Neural cell (in vitro differentiated cells): ENCODE measurements around the gene SDCCAG8. TPM values are rescaled to one million over a fixed set of nuclear protein-coding genes. Genes with fewer than 3 reads are reported as not detected.

Experiments used
- H2AFZ ChIP-seq: fragments of 200-600, 300-800 bp; sonication (generic), shearing (Covaris generic); 2 replicates; pipeline ENCODE4 v1.6.0; 2014; ENCODE audit warnings: low read depth, mild to moderate bottlenecking, antibody characterized with exemption, low read length, moderate library complexity
- H3F3A ChIP-seq: fragments of 200-600 bp; shearing (Covaris generic); 2 replicates; pipeline ENCODE4 v1.6.1; 2016; ENCODE audit warnings: mild to moderate bottlenecking, moderate library complexity, mixed read lengths, antibody characterized with exemption, low read length; ENCODE audit not compliant: insufficient read depth, poor library complexity, severe bottlenecking
- H3K27ac ChIP-seq: fragments of 200-600, 300-800 bp; sonication (generic), shearing (Covaris generic); 2 replicates; pipeline ENCODE4 v1.5.1; 2014; ENCODE audit warnings: mild to moderate bottlenecking, low read length, moderate library complexity
- H3K27me3 ChIP-seq: fragments of 300-800, 200-600 bp; sonication (generic), shearing (Covaris generic); 2 replicates; pipeline ENCODE4 v1.6.0; 2014; ENCODE audit warnings: mild to moderate bottlenecking, low read depth, low read length, moderate library complexity; ENCODE audit not compliant: insufficient read depth
- H3K36me3 ChIP-seq: fragments of 300-800, 200-600 bp; sonication (generic), shearing (Covaris generic); 2 replicates; pipeline ENCODE4 v1.5.1; 2014; ENCODE audit warnings: mild to moderate bottlenecking, antibody characterized with exemption, low read length, moderate library complexity; ENCODE audit not compliant: insufficient read depth
- H3K4me2 ChIP-seq: fragments of 300-800, 200-600 bp; sonication (generic), shearing (Covaris generic); 2 replicates; pipeline ENCODE4 v1.6.0; 2014; ENCODE audit warnings: mild to moderate bottlenecking, low read length
- H3K4me3 ChIP-seq: fragments of 300-800, 200-600 bp; sonication (generic), shearing (Covaris generic); 2 replicates; pipeline ENCODE4 v1.5.1; 2014; ENCODE audit warnings: mild to moderate bottlenecking, low read length, moderate library complexity
- H3K79me2 ChIP-seq: fragments of 200-600 bp; shearing (Covaris generic); replicated peaks from 2 replicates; pipeline ENCODE4 v1.6.0; 2014; ENCODE audit warnings: mild to moderate bottlenecking, low read length, moderate library complexity; ENCODE audit not compliant: insufficient read depth
- H3K9ac ChIP-seq: fragments of 300-800, 200-600 bp; sonication (generic), shearing (Covaris generic); 2 replicates; pipeline ENCODE4 v1.6.1; 2016; ENCODE audit warnings: mild to moderate bottlenecking, low read length, mixed read lengths
- H3K9me2 ChIP-seq: fragments of 200-600 bp; shearing (Covaris generic); 2 replicates; pipeline ENCODE4 v1.6.1; 2016; ENCODE audit warnings: mild to moderate bottlenecking, low read length, mixed read lengths; ENCODE audit not compliant: insufficient read depth
- H3K9me3 ChIP-seq: fragments of 200-600, 300-800 bp; sonication (generic), shearing (Covaris generic); 2 replicates; pipeline ENCODE4 v1.6.1; 2016; ENCODE audit warnings: mild to moderate bottlenecking, mixed run types, low read length, moderate library complexity, mixed read lengths
- H4K20me1 ChIP-seq: fragments of 200-600 bp; shearing (Covaris generic); 2 replicates; pipeline ENCODE4 v1.6.1; 2016; ENCODE audit warnings: mild to moderate bottlenecking, mixed run types; ENCODE audit not compliant: insufficient read depth
- EP300 ChIP-seq: fragments of 450-650 bp; conservative IDR thresholded peaks from 2 replicates; pipeline ENCODE4 v1.6.1; 2014; ENCODE audit warnings: antibody characterized with exemption, mild to moderate bottlenecking, moderate library complexity; ENCODE audit not compliant: poor library complexity, severe bottlenecking
- EZH2 ChIP-seq: fragments of 200-600, 300-800 bp; shearing (Covaris generic), sonication (generic); IDR thresholded peaks from 2 replicates; pipeline ENCODE4 v1.6.1; 2014; ENCODE audit warnings: antibody characterized with exemption, low read length, borderline replicate concordance, mild to moderate bottlenecking; ENCODE audit not compliant: insufficient read depth, poor library complexity, severe bottlenecking
- MXI1 ChIP-seq: fragments of 450-650 bp; conservative IDR thresholded peaks from 2 replicates; pipeline ENCODE4 v1.6.1; 2014; ENCODE audit warnings: antibody characterized with exemption, mild to moderate bottlenecking; ENCODE audit not compliant: poor library complexity, severe bottlenecking
- POLR2AphosphoS5 ChIP-seq: IDR thresholded peaks from 2 replicates; pipeline ENCODE4 v1.6.1; 2012
- RAD21 ChIP-seq: fragments of 450-650 bp; conservative IDR thresholded peaks from 2 replicates; pipeline ENCODE4 v1.6.1; 2014; ENCODE audit warnings: antibody characterized with exemption, mild to moderate bottlenecking, moderate library complexity
- SMC3 ChIP-seq: fragments of 450-650 bp; conservative IDR thresholded peaks from 2 replicates; pipeline ENCODE4 v1.6.1; 2014; ENCODE audit warnings: antibody characterized with exemption, mild to moderate bottlenecking, moderate library complexity; ENCODE audit not compliant: poor library complexity
- TAF1 ChIP-seq: IDR thresholded peaks from 2 replicates; pipeline ENCODE4 v1.6.1; 2012; ENCODE audit warnings: low read depth
- polyA plus RNA-seq: library from polyadenylated mRNA; depleted of rRNA; stranded (reverse); fragments of >200 nt; gene quantifications from 2 replicates; pipeline ENCODE4 v1.2.3, GENCODE V29; 2014
- TF ChIP-seq, protein P1 (sequence below): fragments of 450-650 bp; IDR thresholded peaks from 2 replicates; pipeline ENCODE4 v1.5.1; 2014; ENCODE audit warnings: antibody characterized with exemption, mild to moderate bottlenecking, moderate library complexity; ENCODE audit not compliant: poor library complexity, severe bottlenecking
- TF ChIP-seq, protein P2 (sequence below): IDR thresholded peaks from 2 replicates; pipeline ENCODE4 v1.6.1; 2012; ENCODE audit warnings: borderline replicate concordance

Gene SDCCAG8
- polyA plus RNA-seq, 1 donor from 2014 or later: 32.2 TPM

DNA sequence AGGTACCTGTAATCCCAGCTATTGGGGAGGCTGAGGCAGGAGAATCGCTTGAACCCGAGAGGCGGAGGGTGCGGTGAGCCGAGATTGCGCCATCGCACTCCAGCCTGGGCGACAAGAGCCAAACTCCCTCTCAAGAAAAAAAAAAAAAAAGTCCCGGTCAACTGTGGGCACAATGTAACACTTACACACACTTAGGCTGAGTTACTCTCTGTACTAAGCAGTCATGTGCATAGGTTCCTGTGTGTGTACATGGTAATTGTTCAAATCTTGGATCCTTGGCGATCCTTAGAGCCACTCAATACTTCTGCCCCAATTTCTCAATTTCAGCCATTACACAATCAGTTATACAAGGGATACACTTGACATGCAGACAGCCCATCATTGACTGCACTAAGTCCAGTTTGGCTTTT is 11.6 kb downstream of the SDCCAG8 start:
- H3K36me3 ChIP-seq: no peaks in the 10 kb centered on the region
- no peak overlapping the region for H3K27ac ChIP-seq
- H4K20me1 ChIP-seq: no peaks in the 10 kb centered on the region
- no peak overlapping the region for H3K4me2 ChIP-seq
- H3K27me3 ChIP-seq: no peaks in the 10 kb centered on the region
- H2AFZ ChIP-seq: no peak overlapping the region
- H3F3A ChIP-seq: no peaks in the 10 kb centered on the region
- TF ChIP-seq SMC3: no peak
- no peak for TF ChIP-seq RAD21
- no peak for TF ChIP-seq MXI1
- TF ChIP-seq, protein P1, sequence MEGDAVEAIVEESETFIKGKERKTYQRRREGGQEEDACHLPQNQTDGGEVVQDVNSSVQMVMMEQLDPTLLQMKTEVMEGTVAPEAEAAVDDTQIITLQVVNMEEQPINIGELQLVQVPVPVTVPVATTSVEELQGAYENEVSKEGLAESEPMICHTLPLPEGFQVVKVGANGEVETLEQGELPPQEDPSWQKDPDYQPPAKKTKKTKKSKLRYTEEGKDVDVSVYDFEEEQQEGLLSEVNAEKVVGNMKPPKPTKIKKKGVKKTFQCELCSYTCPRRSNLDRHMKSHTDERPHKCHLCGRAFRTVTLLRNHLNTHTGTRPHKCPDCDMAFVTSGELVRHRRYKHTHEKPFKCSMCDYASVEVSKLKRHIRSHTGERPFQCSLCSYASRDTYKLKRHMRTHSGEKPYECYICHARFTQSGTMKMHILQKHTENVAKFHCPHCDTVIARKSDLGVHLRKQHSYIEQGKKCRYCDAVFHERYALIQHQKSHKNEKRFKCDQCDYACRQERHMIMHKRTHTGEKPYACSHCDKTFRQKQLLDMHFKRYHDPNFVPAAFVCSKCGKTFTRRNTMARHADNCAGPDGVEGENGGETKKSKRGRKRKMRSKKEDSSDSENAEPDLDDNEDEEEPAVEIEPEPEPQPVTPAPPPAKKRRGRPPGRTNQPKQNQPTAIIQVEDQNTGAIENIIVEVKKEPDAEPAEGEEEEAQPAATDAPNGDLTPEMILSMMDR: no peak
- no peak for TF ChIP-seq EZH2
- TF ChIP-seq TAF1: no peak
- TF ChIP-seq POLR2AphosphoS5: no peak
- TF ChIP-seq, protein P2, sequence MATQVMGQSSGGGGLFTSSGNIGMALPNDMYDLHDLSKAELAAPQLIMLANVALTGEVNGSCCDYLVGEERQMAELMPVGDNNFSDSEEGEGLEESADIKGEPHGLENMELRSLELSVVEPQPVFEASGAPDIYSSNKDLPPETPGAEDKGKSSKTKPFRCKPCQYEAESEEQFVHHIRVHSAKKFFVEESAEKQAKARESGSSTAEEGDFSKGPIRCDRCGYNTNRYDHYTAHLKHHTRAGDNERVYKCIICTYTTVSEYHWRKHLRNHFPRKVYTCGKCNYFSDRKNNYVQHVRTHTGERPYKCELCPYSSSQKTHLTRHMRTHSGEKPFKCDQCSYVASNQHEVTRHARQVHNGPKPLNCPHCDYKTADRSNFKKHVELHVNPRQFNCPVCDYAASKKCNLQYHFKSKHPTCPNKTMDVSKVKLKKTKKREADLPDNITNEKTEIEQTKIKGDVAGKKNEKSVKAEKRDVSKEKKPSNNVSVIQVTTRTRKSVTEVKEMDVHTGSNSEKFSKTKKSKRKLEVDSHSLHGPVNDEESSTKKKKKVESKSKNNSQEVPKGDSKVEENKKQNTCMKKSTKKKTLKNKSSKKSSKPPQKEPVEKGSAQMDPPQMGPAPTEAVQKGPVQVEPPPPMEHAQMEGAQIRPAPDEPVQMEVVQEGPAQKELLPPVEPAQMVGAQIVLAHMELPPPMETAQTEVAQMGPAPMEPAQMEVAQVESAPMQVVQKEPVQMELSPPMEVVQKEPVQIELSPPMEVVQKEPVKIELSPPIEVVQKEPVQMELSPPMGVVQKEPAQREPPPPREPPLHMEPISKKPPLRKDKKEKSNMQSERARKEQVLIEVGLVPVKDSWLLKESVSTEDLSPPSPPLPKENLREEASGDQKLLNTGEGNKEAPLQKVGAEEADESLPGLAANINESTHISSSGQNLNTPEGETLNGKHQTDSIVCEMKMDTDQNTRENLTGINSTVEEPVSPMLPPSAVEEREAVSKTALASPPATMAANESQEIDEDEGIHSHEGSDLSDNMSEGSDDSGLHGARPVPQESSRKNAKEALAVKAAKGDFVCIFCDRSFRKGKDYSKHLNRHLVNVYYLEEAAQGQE: no peak
- no peak for TF ChIP-seq EP300
- no peaks in the 10 kb centered on the region for H3K79me2 ChIP-seq
- H3K9me2 ChIP-seq: no peaks in the 10 kb centered on the region
- H3K9ac ChIP-seq: no peak overlapping the region
- H3K4me3 ChIP-seq: no peak overlapping the region
- H3K9me3 ChIP-seq: no peaks in the 10 kb centered on the region

DNA sequence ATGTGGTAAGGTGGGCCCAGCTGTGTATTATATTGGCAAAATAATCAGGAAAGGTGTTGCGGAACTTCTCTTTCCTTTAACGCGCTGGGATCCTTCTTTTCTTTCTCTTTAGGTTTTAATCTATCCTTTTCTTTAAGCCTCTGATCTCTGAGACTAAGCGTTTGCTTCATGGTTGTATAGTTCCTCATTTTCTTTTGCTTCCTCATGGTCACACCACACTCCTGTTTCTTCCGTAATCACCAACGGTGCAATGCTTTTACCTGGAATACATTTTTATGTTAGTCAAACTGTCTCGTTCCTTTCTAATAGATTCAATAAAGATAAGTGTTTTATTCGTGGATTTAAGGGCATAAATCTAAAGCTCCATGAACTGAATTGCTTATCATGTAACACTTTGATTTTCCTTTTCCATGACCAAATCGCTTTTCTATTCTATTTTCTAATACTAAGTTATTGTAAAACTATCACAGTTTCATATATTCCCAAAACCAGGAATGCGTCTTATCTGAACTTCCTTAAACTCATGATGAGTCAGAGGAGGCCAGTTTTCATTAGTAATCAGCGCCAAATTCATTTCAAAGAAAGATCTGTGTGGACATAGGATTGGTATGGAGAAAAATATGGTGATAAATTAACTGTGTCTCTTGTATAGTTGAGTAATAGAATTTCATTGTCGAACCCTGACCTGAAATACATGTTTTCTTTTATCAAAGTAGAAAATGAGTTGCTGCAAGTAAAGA is 12.2 kb downstream of the SDCCAG8 start:
- H3K4me3 ChIP-seq: no peak overlapping the region
- no peaks in the 10 kb centered on the region for H3F3A ChIP-seq
- no peak overlapping the region for H3K4me2 ChIP-seq
- no peak overlapping the region for H3K27ac ChIP-seq
- no peak overlapping the region for H2AFZ ChIP-seq
- H3K9me3 ChIP-seq: no peaks in the 10 kb centered on the region
- H3K36me3 ChIP-seq: no peaks in the 10 kb centered on the region
- H4K20me1 ChIP-seq: no peaks in the 10 kb centered on the region
- no peak for TF ChIP-seq TAF1
- no peak for TF ChIP-seq EP300
- no peak for TF ChIP-seq POLR2AphosphoS5
- TF ChIP-seq EZH2: no peak
- TF ChIP-seq, protein P1: no peak
- TF ChIP-seq SMC3: no peak
- no peak for TF ChIP-seq MXI1
- TF ChIP-seq RAD21: no peak
- TF ChIP-seq, protein P2: no peak
- no peaks in the 10 kb centered on the region for H3K27me3 ChIP-seq
- no peak overlapping the region for H3K9ac ChIP-seq
- H3K9me2 ChIP-seq: no peaks in the 10 kb centered on the region
- H3K79me2 ChIP-seq: no peaks in the 10 kb centered on the region
